IPS-18a (cell line): Measurements from ENCODE around the gene TNFRSF19.

Experiments
- H3K27ac ChIP-seq: one replicate; pipeline ENCODE4 v1.5.1; 2013; ENCODE audit warnings: low read length
- H3K27me3 ChIP-seq: one replicate; pipeline ENCODE4 v1.6.1; 2013; ENCODE audit warnings: mild to moderate bottlenecking, low read length; ENCODE audit not compliant: control insufficient read depth, insufficient read depth
- H3K36me3 ChIP-seq: one replicate; pipeline ENCODE4 v1.6.1; 2013; ENCODE audit warnings: low read depth, low read length; ENCODE audit not compliant: control insufficient read depth
- H3K4me1 ChIP-seq: one replicate; pipeline ENCODE4 v1.6.1; 2013; ENCODE audit warnings: low read depth, low read length; ENCODE audit not compliant: control insufficient read depth
- H3K4me3 ChIP-seq: one replicate; pipeline ENCODE4 v1.5.1; 2013; ENCODE audit warnings: low read length
- H3K9ac ChIP-seq: one replicate; pipeline ENCODE4 v1.6.1; 2013; ENCODE audit warnings: mild to moderate bottlenecking, low read length, moderate library complexity
- H3K9me3 ChIP-seq: one replicate; pipeline ENCODE4 v1.6.1; 2013; ENCODE audit warnings: low read depth, low read length; ENCODE audit not compliant: control insufficient read depth

Gene TNFRSF19

GRCh38 chr13:23609874-23610576 lies 39.8 kb downstream of the TNFRSF19 start:
- Histone ChIP-seq H3K4me3 (no peak overlapping the region), H3K9ac (no peak overlapping the region), H3K27ac (no peak overlapping the region), H3K9me3 (no peaks in the 10 kb centered on the region), H3K4me1 (peaks cover 24% of the 10 kb centered on the region), H3K27me3 (no peaks in the 10 kb centered on the region), H3K36me3 (no peaks in the 10 kb centered on the region)

DNA sequence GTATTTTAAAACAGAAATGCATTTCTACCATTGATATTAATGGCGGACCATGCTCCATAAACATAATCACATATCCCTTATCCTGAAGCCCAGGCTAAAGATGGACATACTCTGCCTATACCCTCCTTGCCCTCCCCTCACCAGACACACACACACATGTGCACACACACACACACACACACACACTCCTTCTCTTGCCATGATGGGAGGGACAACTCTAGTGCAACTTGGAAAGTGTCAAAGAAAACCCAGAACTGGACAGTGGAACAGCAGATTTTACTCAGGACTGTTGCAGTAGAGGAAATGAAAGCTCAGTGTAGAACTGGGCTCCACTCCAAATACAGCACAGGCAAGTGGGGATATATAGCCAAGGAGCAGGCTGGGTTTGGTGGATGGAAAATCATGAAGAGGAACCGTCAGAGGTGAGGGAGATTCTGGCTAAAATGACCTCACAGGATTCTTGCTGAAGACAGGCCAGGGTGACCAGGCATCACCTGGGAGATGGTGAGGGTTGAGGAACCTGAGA lies 40.8 kb downstream of the TNFRSF19 start:
- no peaks in the 10 kb centered on the region for H3K9me3 ChIP-seq
- no peak overlapping the region for H3K9ac ChIP-seq
- no peak overlapping the region for H3K4me3 ChIP-seq
- H3K27ac ChIP-seq: no peak overlapping the region
- peaks cover 31% of the 10 kb centered on the region for H3K4me1 ChIP-seq
- H3K36me3 ChIP-seq: no peaks in the 10 kb centered on the region
- no peaks in the 10 kb centered on the region for H3K27me3 ChIP-seq

DNA sequence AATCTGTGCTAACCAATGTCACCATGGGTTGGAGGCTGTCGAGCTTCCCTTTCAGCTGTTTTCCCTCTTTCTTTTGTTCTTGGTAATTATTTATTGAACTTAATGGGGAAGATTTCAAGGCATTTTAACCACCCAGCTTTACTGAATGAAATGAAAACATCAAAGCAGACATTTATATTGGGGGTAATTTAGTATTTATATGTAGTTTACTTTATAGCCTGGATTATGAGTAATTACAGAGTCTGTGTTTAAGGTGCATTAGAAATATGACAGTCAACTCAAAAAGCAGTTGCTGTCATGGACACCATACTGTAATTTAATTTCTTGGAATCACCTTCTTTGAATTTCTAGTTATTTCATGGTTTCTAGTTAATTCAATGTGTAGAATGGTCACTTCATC lies 42.0 kb downstream of the TNFRSF19 start:
- no peaks in the 10 kb centered on the region for H3K9me3 ChIP-seq
- H3K4me3 ChIP-seq: no peak overlapping the region
- H3K27me3 ChIP-seq: no peaks in the 10 kb centered on the region
- H3K4me1 ChIP-seq: peaks cover 33% of the 10 kb centered on the region
- H3K36me3 ChIP-seq: no peaks in the 10 kb centered on the region
- no peak overlapping the region for H3K9ac ChIP-seq
- no peak overlapping the region for H3K27ac ChIP-seq

DNA sequence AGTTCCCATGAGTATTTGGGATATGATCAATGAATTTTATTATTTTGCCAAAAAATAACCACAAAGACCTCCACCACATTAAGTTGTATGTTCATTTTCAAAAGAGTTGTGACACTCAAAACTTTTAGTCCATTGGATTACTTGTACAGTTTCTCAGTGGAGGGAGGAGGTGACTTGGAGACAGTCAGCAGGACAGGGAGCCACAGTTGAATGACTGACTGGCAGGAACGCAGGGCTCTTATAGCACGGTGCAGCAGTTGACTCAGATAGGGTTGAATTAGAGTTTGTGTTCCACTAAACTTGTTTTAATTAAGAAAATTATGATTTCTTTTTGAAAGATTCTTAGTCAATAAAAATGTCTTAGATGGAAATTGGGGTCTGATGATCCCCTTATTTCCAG lies 42.5 kb downstream of the TNFRSF19 start:
- H3K4me1 ChIP-seq: peaks cover 33% of the 10 kb centered on the region
- no peak overlapping the region for H3K27ac ChIP-seq
- H3K4me3 ChIP-seq: no peak overlapping the region
- H3K36me3 ChIP-seq: no peaks in the 10 kb centered on the region
- H3K9ac ChIP-seq: no peak overlapping the region
- no peaks in the 10 kb centered on the region for H3K27me3 ChIP-seq
- H3K9me3 ChIP-seq: no peaks in the 10 kb centered on the region

GRCh38 chr13:23613596-23613995 lies 43.4 kb downstream of the TNFRSF19 start:
- peaks cover 33% of the 10 kb centered on the region for H3K4me1 ChIP-seq
- H3K4me3 ChIP-seq: no peak overlapping the region
- H3K9ac ChIP-seq: no peak overlapping the region
- no peaks in the 10 kb centered on the region for H3K9me3 ChIP-seq
- no peaks in the 10 kb centered on the region for H3K27me3 ChIP-seq
- H3K36me3 ChIP-seq: no peaks in the 10 kb centered on the region
- H3K27ac ChIP-seq: no peak overlapping the region

DNA sequence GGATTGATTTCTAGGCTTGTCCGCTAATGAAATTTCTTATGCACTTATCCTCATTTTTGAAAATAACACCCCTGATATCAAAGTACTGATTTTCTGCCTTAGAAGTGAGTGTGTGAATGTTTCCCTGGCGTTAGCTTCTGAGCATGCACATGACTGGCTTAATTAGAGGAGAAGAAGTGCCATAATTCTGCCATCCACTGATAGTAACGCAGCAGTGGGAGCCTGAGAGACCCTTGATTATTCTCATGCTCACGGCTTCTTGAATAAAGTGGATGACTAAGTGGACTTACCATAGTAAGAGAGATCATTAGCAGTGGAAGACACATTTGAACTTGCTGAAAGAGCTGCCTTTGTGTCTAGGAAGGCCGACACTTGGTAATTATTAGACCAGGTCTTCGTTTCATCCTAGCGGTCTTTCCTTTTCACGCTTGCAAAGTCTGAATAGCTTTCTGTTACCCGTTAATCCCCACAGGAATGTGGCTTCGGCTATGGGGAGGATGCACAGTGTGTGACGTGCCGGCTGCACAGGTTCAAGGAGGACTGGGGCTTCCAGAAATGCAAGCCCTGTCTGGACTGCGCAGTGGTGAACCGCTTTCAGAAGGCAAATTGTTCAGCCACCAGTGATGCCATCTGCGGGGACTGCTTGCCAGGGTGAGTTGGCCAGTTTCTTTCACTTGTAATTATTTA lies 45.3 kb downstream of the TNFRSF19 start:
- H3K9ac ChIP-seq: no peak overlapping the region
- H3K4me3 ChIP-seq: no peak overlapping the region
- no peaks in the 10 kb centered on the region for H3K27me3 ChIP-seq
- no peak overlapping the region for H3K27ac ChIP-seq
- H3K36me3 ChIP-seq: no peaks in the 10 kb centered on the region
- no peaks in the 10 kb centered on the region for H3K9me3 ChIP-seq
- H3K4me1 ChIP-seq: peaks cover 17% of the 10 kb centered on the region

DNA sequence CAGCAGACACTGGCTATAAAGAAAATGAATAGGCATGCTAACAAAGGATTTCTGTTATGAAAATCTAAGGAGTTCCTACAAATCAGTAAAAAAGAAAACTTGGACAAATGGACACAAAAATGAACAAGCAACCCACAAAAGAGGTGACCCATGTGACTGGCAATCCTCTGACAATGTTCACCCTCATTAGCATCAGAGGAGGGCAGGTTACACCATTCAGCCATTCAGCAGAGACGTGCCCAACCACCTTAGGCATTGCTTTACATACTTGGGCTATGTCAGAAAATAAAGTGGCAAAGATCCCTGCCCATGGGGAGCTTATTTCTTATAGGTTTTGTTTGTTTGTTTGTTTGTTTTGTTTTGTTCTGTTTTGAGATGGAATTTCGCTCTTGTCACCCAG lies 46.0 kb downstream of the TNFRSF19 start:
- no peak overlapping the region for H3K9ac ChIP-seq

DNA sequence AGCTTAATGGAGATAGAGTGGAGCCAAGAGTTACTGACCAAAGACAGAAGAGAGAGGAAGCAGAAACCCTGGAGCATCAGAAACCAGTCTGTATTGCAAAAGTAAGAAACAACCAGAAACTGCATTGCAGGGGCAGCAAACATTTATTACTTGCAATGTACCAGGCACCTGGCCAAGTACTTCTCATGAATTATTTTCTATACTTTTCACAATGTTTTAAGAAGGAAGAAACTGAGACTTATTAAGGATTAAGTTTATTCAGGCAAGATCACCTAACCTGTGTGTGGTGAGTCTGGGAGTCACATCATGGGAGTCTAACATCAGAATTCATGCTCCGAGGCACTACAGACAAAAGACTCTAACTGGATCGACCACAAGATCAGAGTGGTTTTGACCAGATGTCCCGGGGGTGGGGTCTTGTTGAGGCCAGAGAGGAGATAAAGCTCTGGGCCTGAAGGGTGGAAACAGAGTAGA lies 47.4 kb downstream of the TNFRSF19 start:
- no peaks in the 10 kb centered on the region for H3K9me3 ChIP-seq
- no peaks in the 10 kb centered on the region for H3K36me3 ChIP-seq
- H3K27ac ChIP-seq: no peak overlapping the region
- no peak overlapping the region for H3K4me3 ChIP-seq
- H3K9ac ChIP-seq: no peak overlapping the region
- no peaks in the 10 kb centered on the region for H3K27me3 ChIP-seq
- peaks cover 17% of the 10 kb centered on the region for H3K4me1 ChIP-seq

More for the DNA sequence above, 46.0 kb downstream of the TNFRSF19 start:
- H3K4me1 ChIP-seq: peaks cover 17% of the 10 kb centered on the region
- no peaks in the 10 kb centered on the region for H3K9me3 ChIP-seq
- no peak overlapping the region for H3K27ac ChIP-seq
- H3K27me3 ChIP-seq: no peaks in the 10 kb centered on the region
- no peak overlapping the region for H3K4me3 ChIP-seq
- H3K36me3 ChIP-seq: no peaks in the 10 kb centered on the region

- peaks cover 17% of the 10 kb centered on the region for H3K4me1 ChIP-seq
- H3K9ac ChIP-seq: no peak overlapping the region
- H3K4me3 ChIP-seq: no peak overlapping the region
- no peaks in the 10 kb centered on the region for H3K9me3 ChIP-seq
- no peak overlapping the region for H3K27ac ChIP-seq
- H3K27me3 ChIP-seq: no peaks in the 10 kb centered on the region
- no peaks in the 10 kb centered on the region for H3K36me3 ChIP-seq
These were observed 48.1 kb downstream of the TNFRSF19 start for GRCh38 chr13:23618341-23618740.

DNA sequence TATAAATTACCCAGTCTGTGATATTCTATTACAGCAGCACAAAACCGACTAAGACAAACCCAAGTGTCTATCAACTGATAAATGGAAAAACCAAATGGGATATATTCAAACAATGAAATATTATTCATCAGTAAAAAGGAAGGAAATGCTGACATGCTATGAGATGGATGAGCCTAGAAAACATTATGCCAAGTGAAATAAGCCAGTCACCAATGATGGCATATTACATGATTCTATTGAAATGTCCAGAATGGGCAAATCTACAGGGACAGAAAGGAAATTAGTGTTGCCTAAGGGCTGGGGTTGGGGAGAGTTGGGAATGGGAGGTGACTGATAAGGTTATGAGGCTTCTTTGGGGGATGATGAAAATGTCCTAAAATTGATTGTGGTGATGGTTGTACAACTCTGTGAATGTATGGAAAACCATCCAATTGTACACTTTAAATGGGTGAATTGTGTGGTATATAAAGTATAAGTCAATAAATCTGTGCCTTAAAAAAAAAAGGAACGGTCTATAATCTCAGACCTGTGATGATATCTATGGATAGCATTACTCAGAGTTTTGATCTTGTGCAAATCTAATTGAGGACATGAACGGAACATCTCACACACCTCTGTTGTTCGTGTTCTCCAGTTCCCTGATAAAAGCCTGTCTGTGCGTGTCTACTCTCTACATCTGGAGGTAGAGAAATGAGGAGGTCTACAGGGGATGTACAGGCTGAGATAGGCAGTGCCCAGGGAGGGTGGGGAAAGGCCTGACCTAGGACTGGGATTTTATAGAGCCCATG lies 49.0 kb downstream of the TNFRSF19 start:
- H3K4me1 ChIP-seq: peaks cover 10% of the 10 kb centered on the region
- no peaks in the 10 kb centered on the region for H3K27me3 ChIP-seq
- no peaks in the 10 kb centered on the region for H3K36me3 ChIP-seq
- H3K4me3 ChIP-seq: no peak overlapping the region
- H3K9me3 ChIP-seq: no peaks in the 10 kb centered on the region
- no peak overlapping the region for H3K27ac ChIP-seq
- no peak overlapping the region for H3K9ac ChIP-seq

DNA sequence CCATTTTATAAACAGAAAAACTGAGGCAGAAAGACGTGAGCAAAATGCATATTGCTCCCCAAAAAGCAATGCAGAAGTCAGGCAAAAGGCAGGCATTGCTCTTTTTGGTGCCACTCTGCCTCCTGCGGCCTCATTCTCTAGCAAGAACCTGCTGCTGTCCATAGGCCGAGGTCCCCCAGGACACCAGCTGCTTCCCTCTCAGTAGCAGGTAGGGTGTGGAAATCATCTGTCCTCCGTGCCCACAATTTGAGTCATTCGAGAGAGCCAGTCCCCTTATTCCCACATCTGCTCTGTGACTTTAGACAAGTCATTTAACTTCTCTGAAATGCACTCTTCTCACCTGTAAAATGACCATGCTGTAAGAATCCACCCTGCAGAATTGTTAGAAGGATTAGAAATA lies 50.0 kb downstream of the TNFRSF19 start:
- H3K4me3 ChIP-seq: no peak overlapping the region
- H3K27me3 ChIP-seq: no peaks in the 10 kb centered on the region
- no peaks in the 10 kb centered on the region for H3K36me3 ChIP-seq
- no peaks in the 10 kb centered on the region for H3K9me3 ChIP-seq
- no peak overlapping the region for H3K27ac ChIP-seq
- no peak overlapping the region for H3K9ac ChIP-seq
- H3K4me1 ChIP-seq: peaks cover 10% of the 10 kb centered on the region
